Measurements from ENCODE around the gene DRG2. TPM values are rescaled to one million over a fixed set of nuclear protein-coding genes. Genes with fewer than 3 reads are reported as not detected.

The DRG2 gene
- total RNA-seq = 29.6 TPM
- polyA plus RNA-seq (ENCODE audit: insufficient read depth in 1 of 8, insufficient read length in 8 of 8, low replicate concordance in 1 of 8) = 10 to 100 TPM; 22.9 to 30.7 (median 25.8) TPM
- long read RNA-seq, donor 1, transcript DRG2-201 (13 exons, 1,964 nt) = major isoform, 6 of 7 reads
- long read RNA-seq, donor 1, partial matches to known transcripts = 0 of 7 reads
- long read RNA-seq, donor 1, other reads (novel, unspliced or antisense) = 0 of 7 reads
- long read RNA-seq, donor 2, partial matches to known transcripts = 0 of 1 reads
- long read RNA-seq, donor 2, other reads (novel, unspliced or antisense) = 0 of 1 reads
- long read RNA-seq, donor 3, transcript DRG2-201 (13 exons, 1,964 nt) = major isoform, 8 of 9 reads
- long read RNA-seq, donor 3, partial matches to known transcripts = 0 of 9 reads
- long read RNA-seq, donor 3, other reads (novel, unspliced or antisense) = 0 of 9 reads
- long read RNA-seq, donor 4, transcript DRG2-201 (13 exons, 1,964 nt) = major isoform, 6 of 6 reads
- long read RNA-seq, donor 4, partial matches to known transcripts = 0 of 6 reads
- long read RNA-seq, donor 4, other reads (novel, unspliced or antisense) = 0 of 6 reads
- long read RNA-seq, donor 5, transcript DRG2-201 (13 exons, 1,964 nt) = major isoform, 12 of 18 reads
- long read RNA-seq, donor 5, partial matches to known transcripts = 0 of 18 reads
- long read RNA-seq, donor 5, other reads (novel, unspliced or antisense) = 0 of 18 reads
- long read RNA-seq, donor 6, transcript DRG2-201 (13 exons, 1,964 nt) = major isoform, 13 of 13 reads
- long read RNA-seq, donor 6, partial matches to known transcripts = 0 of 13 reads
- long read RNA-seq, donor 6, other reads (novel, unspliced or antisense) = 0 of 13 reads
- long read RNA-seq, donor 7, transcript DRG2-201 (13 exons, 1,964 nt) = major isoform, 7 of 14 reads
- long read RNA-seq, donor 7, partial matches to known transcripts = 7 of 14 reads
- long read RNA-seq, donor 7, other reads (novel, unspliced or antisense) = 0 of 14 reads
- long read RNA-seq, donor 8, transcript DRG2-201 (13 exons, 1,964 nt) = major isoform, 5 of 5 reads
- long read RNA-seq, donor 8, partial matches to known transcripts = 0 of 5 reads
- long read RNA-seq, donor 8, other reads (novel, unspliced or antisense) = 0 of 5 reads
- long read RNA-seq, donor 9, partial matches to known transcripts = 0 of 5 reads
- long read RNA-seq, donor 9, other reads (novel, unspliced or antisense) = 0 of 5 reads
- long read RNA-seq, donor 10, transcript DRG2-201 (13 exons, 1,964 nt) = major isoform, 6 of 6 reads
- long read RNA-seq, donor 10, partial matches to known transcripts = 0 of 6 reads
- long read RNA-seq, donor 10, other reads (novel, unspliced or antisense) = 0 of 6 reads
- long read RNA-seq, donor 11, transcript DRG2-201 (13 exons, 1,964 nt) = major isoform, 8 of 10 reads
- long read RNA-seq, donor 11, partial matches to known transcripts = 0 of 10 reads
- long read RNA-seq, donor 11, other reads (novel, unspliced or antisense) = 0 of 10 reads

- Histone ChIP-seq H3K4me1 (ENCODE audit: control insufficient read depth, insufficient read depth, low read length) (peaks cover 9% of the 10 kb centered on the region), H3K4me3 (ENCODE audit: low read length) (peak within 1 kb of the TSS; percentile 94), H3K27ac (ENCODE audit: low read length) (peak within 1 kb of the TSS; percentile 86), H3K36me3 (ENCODE audit: control insufficient read depth, insufficient read depth, low read length) (peaks cover 12% of the 10 kb centered on the region), H3K27me3 (ENCODE audit: control insufficient read depth, insufficient read depth, low read length) (no peaks in the 10 kb centered on the region), H3K9me3 (replicated peaks; ENCODE audit: control insufficient read depth, low read depth, low read length) (no peaks in the 10 kb centered on the region)
- peak; percentile 97 for DNase-seq
- WGBS (ENCODE audit: insufficient coverage) = 2% methylated on average over 52 of the region's 52 CpGs
These were observed at the start of gene DRG2 for GRCh38 chr17:18087610-18088491. Gene DRG2 (plus strand): TSS chr17:18087948. CDS start chr17:18088024, 76 bp downstream.

- no peaks in the 10 kb centered on the region for H3K9me3 ChIP-seq (replicated peaks; ENCODE audit: control insufficient read depth, low read depth, low read length)
- H3K36me3 ChIP-seq (ENCODE audit: control insufficient read depth, insufficient read depth, low read length) = peaks cover 3% of the 10 kb centered on the region
- DNase-seq = no peak
- peaks cover 23% of the 10 kb centered on the region for H3K4me1 ChIP-seq (ENCODE audit: control insufficient read depth, insufficient read depth, low read length)
- peak overlapping the region; percentile 85 for H3K27ac ChIP-seq (ENCODE audit: low read length)
- H3K4me3 ChIP-seq (ENCODE audit: low read length) = peak overlapping the region; percentile 97
- WGBS (ENCODE audit: insufficient coverage) = 6% methylated on average over 12 of the region's 13 CpGs
- no peaks in the 10 kb centered on the region for H3K27me3 ChIP-seq (ENCODE audit: control insufficient read depth, insufficient read depth, low read length)
These were observed 49.4 kb upstream of the DRG2 start for GRCh38 chr17:18038149-18038850.

GRCh38 chr17:18038861-18039534, 48.8 kb upstream of the DRG2 start, which contains the start of the genes ATPAF2 and GID4:
Gene ATPAF2 (minus strand): TSS chr17:18039168. CDS start chr17:18039013, 155 bp downstream.
Gene GID4 (plus strand): TSS chr17:18039408. CDS start chr17:18039465, 57 bp downstream.
- peak within 1 kb of the TSS; percentile 97 for H3K4me3 ChIP-seq (ENCODE audit: low read length)
- peak; percentile 100 for DNase-seq
- H3K4me1 ChIP-seq (ENCODE audit: control insufficient read depth, insufficient read depth, low read length) = peaks cover 23% of the 10 kb centered on the region
- 0% methylated on average over 49 of the region's 67 CpGs for WGBS (ENCODE audit: insufficient coverage)
- H3K27me3 ChIP-seq (ENCODE audit: control insufficient read depth, insufficient read depth, low read length) = no peaks in the 10 kb centered on the region
- peaks cover 3% of the 10 kb centered on the region for H3K36me3 ChIP-seq (ENCODE audit: control insufficient read depth, insufficient read depth, low read length)
- peak within 1 kb of the TSS; percentile 85 for H3K27ac ChIP-seq (ENCODE audit: low read length)
- no peaks in the 10 kb centered on the region for H3K9me3 ChIP-seq (replicated peaks; ENCODE audit: control insufficient read depth, low read depth, low read length)

- Histone ChIP-seq H3K4me1 (ENCODE audit: control insufficient read depth, insufficient read depth, low read length) (peaks cover 23% of the 10 kb centered on the region), H3K27me3 (ENCODE audit: control insufficient read depth, insufficient read depth, low read length) (no peaks in the 10 kb centered on the region), H3K9me3 (replicated peaks; ENCODE audit: control insufficient read depth, low read depth, low read length) (no peaks in the 10 kb centered on the region), H3K36me3 (ENCODE audit: control insufficient read depth, insufficient read depth, low read length) (peaks cover 3% of the 10 kb centered on the region), H3K4me3 (ENCODE audit: low read length) (peak overlapping the region; percentile 97), H3K27ac (ENCODE audit: low read length) (peak overlapping the region; percentile 66)
- DNase-seq = no peak
- WGBS (ENCODE audit: insufficient coverage) = under 1% methylated on average over 62 of the region's 81 CpGs
These were observed 48.0 kb upstream of the DRG2 start for GRCh38 chr17:18039535-18040260.

- no peaks in the 10 kb centered on the region for H3K27me3 ChIP-seq (ENCODE audit: control insufficient read depth, insufficient read depth, low read length)
- WGBS (ENCODE audit: insufficient coverage) = 16% methylated on average over 6 of the region's 6 CpGs
- DNase-seq = no peak
- peak overlapping the region; percentile 97 for H3K4me3 ChIP-seq (ENCODE audit: low read length)
- H3K9me3 ChIP-seq (replicated peaks; ENCODE audit: control insufficient read depth, low read depth, low read length) = no peaks in the 10 kb centered on the region
- H3K36me3 ChIP-seq (ENCODE audit: control insufficient read depth, insufficient read depth, low read length) = peaks cover 5% of the 10 kb centered on the region
- H3K27ac ChIP-seq (ENCODE audit: low read length) = no peak overlapping the region
- peaks cover 23% of the 10 kb centered on the region for H3K4me1 ChIP-seq (ENCODE audit: control insufficient read depth, insufficient read depth, low read length)
These were observed 47.4 kb upstream of the DRG2 start for GRCh38 chr17:18040261-18040858.

GRCh38 chr17:18041776-18042175, 46.0 kb upstream of the DRG2 start:
- H3K4me3 ChIP-seq (ENCODE audit: low read length) = no peak overlapping the region
- peaks cover 23% of the 10 kb centered on the region for H3K4me1 ChIP-seq (ENCODE audit: control insufficient read depth, insufficient read depth, low read length)
- no CpG with 5 or more reads among the region's 1 CpG for WGBS (ENCODE audit: insufficient coverage)
- no peaks in the 10 kb centered on the region for H3K9me3 ChIP-seq (replicated peaks; ENCODE audit: control insufficient read depth, low read depth, low read length)
- H3K27me3 ChIP-seq (ENCODE audit: control insufficient read depth, insufficient read depth, low read length) = no peaks in the 10 kb centered on the region
- no peak overlapping the region for H3K27ac ChIP-seq (ENCODE audit: low read length)
- no peak for DNase-seq
- H3K36me3 ChIP-seq (ENCODE audit: control insufficient read depth, insufficient read depth, low read length) = peaks cover 10% of the 10 kb centered on the region

GRCh38 chr17:18042983-18043382, 44.8 kb upstream of the DRG2 start:
- peaks cover 16% of the 10 kb centered on the region for H3K36me3 ChIP-seq (ENCODE audit: control insufficient read depth, insufficient read depth, low read length)
- no peak overlapping the region for H3K27ac ChIP-seq (ENCODE audit: low read length)
- no peaks in the 10 kb centered on the region for H3K9me3 ChIP-seq (replicated peaks; ENCODE audit: control insufficient read depth, low read depth, low read length)
- no peak for DNase-seq
- WGBS (ENCODE audit: insufficient coverage) = no CpG with 5 or more reads among the region's 8 CpGs
- H3K4me1 ChIP-seq (ENCODE audit: control insufficient read depth, insufficient read depth, low read length) = peaks cover 19% of the 10 kb centered on the region
- H3K4me3 ChIP-seq (ENCODE audit: low read length) = no peak overlapping the region
- no peaks in the 10 kb centered on the region for H3K27me3 ChIP-seq (ENCODE audit: control insufficient read depth, insufficient read depth, low read length)

Measured in muscle of leg (tissue), 16 donors.